Hematopoietic multipotent progenitor cell treated with erythropoietin and hydrocortisone succinate and interleukin-3 and kit ligand, for 8 days (in vitro differentiated cells): ENCODE results near the gene RUVBL1.

ENCODE experiments used
- DNase-seq: peaks from one replicate; pipeline ENCODE4 v3.0.0-alpha.2; 2015

Gene RUVBL1

GRCh38 chr3:128064962-128065361 lies 58.6 kb downstream of the RUVBL1 start:
- DNase-seq: no peak

GRCh38 chr3:128063865-128064264 lies 59.7 kb downstream of the RUVBL1 start:
- no peak for DNase-seq

GRCh38 chr3:128062033-128062745 lies 61.4 kb downstream of the RUVBL1 start:
- no peak for DNase-seq

- DNase-seq: no peak
These were observed 62.9 kb downstream of the RUVBL1 start for GRCh38 chr3:128060473-128061381.

GRCh38 chr3:128056258-128056657 lies 67.4 kb downstream of the RUVBL1 start:
- DNase-seq: no peak

GRCh38 chr3:128054367-128054766 lies 69.2 kb downstream of the RUVBL1 start:
- DNase-seq: no peak

- DNase-seq: no peak
These were observed 70.0 kb downstream of the RUVBL1 start for GRCh38 chr3:128053614-128054013.

- DNase-seq: no peak
These were observed 70.8 kb downstream of the RUVBL1 start for GRCh38 chr3:128052595-128053351.

- peak; percentile 93 for DNase-seq
These were observed 71.6 kb downstream of the RUVBL1 start, which contains the start of gene SEC61A1 for GRCh38 chr3:128051837-128052594. TSS of gene SEC61A1 (plus strand) at chr3:128052437. CDS start at chr3:128052553, 116 bp downstream.

- no peak for DNase-seq
These were observed 72.2 kb downstream of the RUVBL1 start for GRCh38 chr3:128051459-128051836.

GRCh38 chr3:128050597-128050996 lies 73.0 kb downstream of the RUVBL1 start:
- no peak for DNase-seq

- no peak for DNase-seq
These were observed 82.3 kb downstream of the RUVBL1 start for GRCh38 chr3:128041344-128041743.

- DNase-seq: no peak
These were observed 83.0 kb downstream of the RUVBL1 start for GRCh38 chr3:128040660-128041059.

GRCh38 chr3:128040041-128040440 lies 83.6 kb downstream of the RUVBL1 start:
- no peak for DNase-seq

GRCh38 chr3:128036119-128036518 lies 87.5 kb downstream of the RUVBL1 start:
- DNase-seq: no peak

GRCh38 chr3:128033102-128033501 lies 90.5 kb downstream of the RUVBL1 start:
- DNase-seq: no peak
